ENCODE data around the gene DIP2C.
"Not testable (repeated sequence)": the region's sequence is repeated elsewhere in the genome, so short reads cannot be mapped to it uniquely, and the experiment has no call there.

The DIP2C gene

GRCh38 chr10:639751-640672 is 49.5 kb downstream of the DIP2C start:
- DNase-seq: no peak

- no peak for DNase-seq
Measured at GRCh38 chr10:639001-639750, 50.3 kb downstream of the DIP2C start.

GRCh38 chr10:637771-638195 is 51.7 kb downstream of the DIP2C start:
- DNase-seq: no peak

- DNase-seq: no peak
Measured at GRCh38 chr10:637221-637620, 52.2 kb downstream of the DIP2C start.

- no peak for DNase-seq
Measured at GRCh38 chr10:636769-637168, 52.7 kb downstream of the DIP2C start.

- DNase-seq: no peak
Measured at GRCh38 chr10:636016-636730, 53.3 kb downstream of the DIP2C start.

- no peak for DNase-seq
Measured at GRCh38 chr10:635088-635861, 54.2 kb downstream of the DIP2C start.

GRCh38 chr10:634256-634655 is 55.2 kb downstream of the DIP2C start:
- DNase-seq: no peak

GRCh38 chr10:633279-634245 is 55.9 kb downstream of the DIP2C start:
- DNase-seq: no peak

- DNase-seq: not testable (repeated sequence)
Measured at GRCh38 chr10:632807-633177, 56.7 kb downstream of the DIP2C start.

GRCh38 chr10:632155-632806 is 57.2 kb downstream of the DIP2C start:
- DNase-seq: not testable (repeated sequence)

GRCh38 chr10:631266-631665 is 58.2 kb downstream of the DIP2C start:
- no peak for DNase-seq

- DNase-seq: no peak
Measured at GRCh38 chr10:630581-631073, 58.8 kb downstream of the DIP2C start.

- no peak for DNase-seq
Measured at GRCh38 chr10:629186-629998, 60.1 kb downstream of the DIP2C start.

GRCh38 chr10:628386-629045 is 61.0 kb downstream of the DIP2C start:
- DNase-seq: no peak

GRCh38 chr10:627032-627992 is 62.2 kb downstream of the DIP2C start:
- no peak for DNase-seq

GRCh38 chr10:625751-626711 is 63.4 kb downstream of the DIP2C start:
- DNase-seq: no peak
